Activated effector memory CD4-positive, alpha-beta T cell treated with anti-CD3 and anti-CD28 coated beads, Interleukin-2, amount 50 U/mL, for 16 hours (primary cell): ENCODE data around the gene UMPS.

Experiments
- DNase-seq: peaks from one replicate; pipeline ENCODE4 v3.0.0-alpha.2; 2020

Gene UMPS

DNA sequence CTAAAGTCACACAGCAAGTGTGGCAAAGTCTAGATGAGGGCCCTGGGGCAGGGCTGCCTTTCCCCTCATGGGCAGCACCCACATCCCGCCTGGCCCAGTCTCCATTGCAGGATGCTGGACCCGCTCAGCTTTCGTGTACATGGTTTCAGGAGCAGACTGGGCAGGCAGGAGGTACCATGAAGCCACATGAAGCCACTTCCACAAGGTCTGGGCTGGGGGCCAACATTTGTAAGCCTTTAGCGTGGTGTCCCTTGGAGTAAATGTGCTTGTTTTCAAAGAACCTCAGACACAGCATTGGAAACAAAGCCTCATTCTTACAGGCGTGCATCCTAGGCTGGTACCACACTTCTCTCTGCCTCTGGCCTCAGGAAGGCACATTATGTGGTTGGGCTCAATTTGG, 34.5 kb downstream of the UMPS start:
- DNase-seq, result no peak

GRCh38 chr3:124765197-124765840, 35.1 kb downstream of the UMPS start:
- DNase-seq, result no peak

- DNase-seq, result no peak
Measured at GRCh38 chr3:124766113-124767095, 36.2 kb downstream of the UMPS start.

DNA sequence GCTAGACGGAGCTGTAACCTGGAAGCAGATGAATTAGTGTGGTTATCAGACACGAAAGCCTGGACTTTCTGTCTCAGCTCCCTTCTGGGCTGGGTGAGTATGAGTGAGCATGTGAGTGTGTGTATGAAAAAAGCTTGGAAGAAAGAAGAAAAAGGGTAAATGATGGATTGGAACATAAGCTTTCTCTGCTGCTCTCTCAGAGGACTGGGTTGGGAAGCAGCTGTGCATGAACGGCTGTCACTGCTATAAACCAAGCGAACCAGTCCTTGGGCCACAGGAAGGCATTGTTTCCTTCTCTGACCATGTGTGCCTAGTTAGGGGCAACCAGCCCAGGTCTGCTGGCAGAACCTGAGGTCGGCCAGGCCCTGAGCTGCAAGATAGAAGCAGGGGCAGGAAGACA, 37.0 kb downstream of the UMPS start:
- no peak for DNase-seq

DNA sequence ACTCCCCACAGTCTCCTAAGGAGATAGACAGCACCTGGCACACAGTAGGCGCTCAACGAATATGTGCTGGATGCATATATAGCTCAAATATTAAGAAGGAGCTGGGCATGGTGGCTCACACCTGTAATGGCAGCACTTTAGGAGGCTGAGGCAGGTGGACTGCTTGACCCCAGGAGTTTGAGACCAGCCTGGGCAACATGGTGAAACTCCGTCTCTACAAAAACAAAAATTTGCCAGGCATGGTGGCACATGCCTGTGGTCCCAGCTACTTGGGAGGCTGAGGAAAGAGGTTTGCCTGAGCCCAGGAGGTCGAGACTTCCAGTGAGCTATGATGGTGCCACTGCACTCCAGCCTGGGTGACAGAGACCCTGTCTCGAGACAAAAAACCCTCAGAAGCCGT, 37.4 kb downstream of the UMPS start:
- DNase-seq, result no peak

- no peak for DNase-seq
Measured at GRCh38 chr3:124768812-124769211, 38.6 kb downstream of the UMPS start.

DNA sequence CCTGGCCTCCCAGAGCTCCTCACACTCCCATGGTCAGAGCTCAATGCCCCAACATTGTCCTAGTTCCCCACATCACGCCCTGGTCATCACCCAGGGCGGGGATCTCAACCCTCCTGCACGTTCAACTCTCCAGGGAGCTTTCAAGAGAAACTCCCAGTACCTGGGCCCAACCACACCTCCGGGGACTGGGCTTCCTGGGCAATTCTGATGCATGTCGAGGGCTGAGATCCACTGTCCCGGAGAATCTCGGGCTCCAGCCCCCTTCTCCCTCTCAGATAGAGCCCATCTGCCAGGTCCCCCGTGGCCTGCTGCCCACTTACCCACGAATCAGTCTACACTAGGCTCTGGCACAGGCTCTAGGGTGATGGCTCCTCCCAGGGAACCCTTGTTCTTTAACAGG, 39.2 kb downstream of the UMPS start:
- DNase-seq, result no peak

DNA sequence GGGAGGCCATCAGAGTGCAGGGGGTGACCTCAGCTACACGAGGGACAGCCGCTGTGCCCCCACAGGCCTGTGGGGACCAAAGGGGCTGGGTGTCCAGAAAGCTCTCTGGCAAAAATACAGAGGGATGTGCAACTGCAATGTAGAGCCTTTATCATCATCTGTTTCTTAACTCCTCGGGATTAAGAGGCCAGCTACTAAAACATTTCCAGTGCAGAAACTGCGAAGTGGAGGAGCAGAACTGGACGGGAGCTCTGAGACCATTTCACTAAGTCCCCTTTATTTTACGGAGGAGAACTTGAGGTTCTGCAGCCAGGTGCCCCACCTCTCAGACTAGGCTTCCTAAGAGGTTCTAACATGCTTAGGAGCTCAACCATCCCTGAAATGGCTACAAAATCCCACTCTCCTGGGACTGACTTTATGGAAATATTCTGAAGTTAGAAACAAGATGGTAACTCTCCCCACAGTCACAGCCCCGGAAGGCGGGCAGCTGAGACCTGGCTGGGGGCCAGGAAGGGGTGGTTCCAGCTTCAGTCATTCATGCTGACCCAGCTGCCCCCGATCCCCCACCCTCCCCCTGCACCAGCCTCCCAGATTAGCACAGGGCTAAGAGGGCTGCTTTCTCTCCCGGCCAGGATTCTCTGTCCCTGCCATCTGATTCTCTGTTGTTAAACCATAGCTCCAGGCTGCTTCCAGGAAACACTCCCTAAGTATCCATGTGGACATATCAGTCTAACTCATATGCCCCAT, 40.3 kb downstream of the UMPS start:
- DNase-seq, result no peak

DNA sequence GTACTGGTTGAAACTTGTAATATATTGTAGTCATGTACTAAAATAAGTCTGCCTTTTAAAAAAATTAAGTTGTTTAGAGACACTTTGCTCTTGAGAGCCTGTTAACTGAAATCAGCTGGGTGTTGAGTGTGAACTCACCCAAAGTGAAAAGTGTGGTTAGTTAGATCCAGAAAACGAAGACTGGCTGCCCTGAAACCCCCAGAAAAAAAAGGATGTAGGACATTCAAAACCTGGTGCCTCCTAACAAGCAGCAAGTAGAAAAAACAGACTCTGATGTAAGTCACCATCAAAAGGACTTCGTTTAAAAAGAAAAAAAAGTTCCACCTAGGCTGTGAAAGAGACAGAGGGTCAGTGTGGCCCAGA, 40.8 kb downstream of the UMPS start:
- no peak for DNase-seq

DNA sequence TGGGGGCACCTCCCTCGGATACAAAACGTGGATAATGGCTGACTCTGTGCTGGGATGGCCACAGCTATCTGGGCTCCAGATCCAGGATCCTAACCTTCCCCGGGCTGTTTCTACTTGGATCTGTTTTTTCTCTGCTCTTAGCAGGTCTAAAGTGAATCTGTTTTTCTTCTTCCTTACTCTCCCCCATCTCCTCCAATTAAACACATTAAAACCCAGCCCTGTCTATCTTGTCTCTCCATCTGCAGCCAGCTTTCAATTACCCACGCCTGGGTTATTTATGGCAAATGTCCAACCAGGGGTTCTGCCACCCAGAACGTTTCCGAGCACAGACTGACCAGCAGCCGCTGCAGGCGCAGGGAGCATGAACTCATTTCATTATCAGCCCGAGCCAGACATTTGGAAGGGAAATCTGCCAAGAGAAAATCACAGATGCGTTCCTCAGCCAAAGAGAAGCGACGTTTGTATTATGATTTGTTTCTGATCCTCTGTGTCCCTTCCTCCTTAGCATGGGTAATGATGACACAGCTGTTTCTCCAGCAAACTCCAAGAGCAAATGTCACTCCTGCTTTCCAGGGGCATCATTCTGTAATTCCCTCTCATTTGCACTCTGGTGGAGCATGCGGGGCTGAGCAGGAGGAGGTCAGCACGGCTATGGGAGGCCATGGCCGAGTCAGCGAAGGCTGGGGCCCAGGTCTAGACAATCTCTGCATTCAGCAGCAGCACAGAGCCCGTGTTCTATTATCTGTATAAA, 42.0 kb downstream of the UMPS start:
- peak; percentile 9 for DNase-seq

- peak; percentile 34 for DNase-seq
Measured at GRCh38 chr3:124773351-124774326, 43.4 kb downstream of the UMPS start.

DNA sequence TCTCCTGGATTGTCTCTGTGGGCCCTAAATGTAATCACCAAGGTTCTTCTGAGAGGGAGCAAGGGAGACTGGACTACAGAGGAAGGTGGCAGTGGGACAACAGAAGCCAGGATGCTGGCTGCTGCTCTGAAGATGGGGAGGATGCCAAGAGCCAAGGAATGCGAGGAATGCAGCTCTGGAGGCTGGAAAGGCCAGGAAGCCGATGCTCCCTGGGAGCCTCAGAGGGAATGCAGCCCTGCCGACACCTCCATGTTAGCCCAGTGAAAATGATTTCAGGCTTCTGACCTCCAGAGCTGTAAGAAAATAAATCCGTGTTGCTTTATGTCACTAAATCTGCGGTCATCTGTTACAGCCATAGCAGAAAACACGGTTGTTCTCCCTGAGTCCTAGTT, 44.1 kb downstream of the UMPS start:
- no peak for DNase-seq

DNA sequence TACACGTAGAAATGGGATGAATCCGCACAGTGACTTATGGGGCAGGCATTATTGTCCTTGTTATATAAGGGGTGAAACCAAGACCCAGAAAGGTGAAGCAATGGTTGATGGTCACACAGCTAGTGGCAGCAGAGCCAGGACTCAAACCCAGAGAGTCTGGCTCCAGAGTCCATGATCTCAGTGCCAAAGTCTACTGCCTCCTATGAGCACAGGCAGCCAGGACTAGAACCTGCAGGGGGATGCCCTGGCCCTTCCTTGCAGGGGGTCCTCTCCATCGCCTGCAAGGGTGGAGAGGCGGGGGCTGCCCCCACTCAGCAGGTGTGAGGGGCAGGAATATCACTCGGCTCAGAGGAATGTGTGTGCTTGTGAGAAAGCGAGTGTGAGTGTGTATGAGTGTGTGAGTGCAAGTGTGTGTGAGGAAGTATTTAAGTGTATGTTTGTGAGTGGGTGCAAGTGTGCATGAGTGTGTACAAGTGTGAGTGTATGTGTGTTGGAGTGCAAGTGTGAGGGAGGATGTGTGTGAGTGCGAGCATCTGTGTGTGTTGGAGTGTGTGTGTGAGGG, 44.7 kb downstream of the UMPS start:
- no peak for DNase-seq

DNA sequence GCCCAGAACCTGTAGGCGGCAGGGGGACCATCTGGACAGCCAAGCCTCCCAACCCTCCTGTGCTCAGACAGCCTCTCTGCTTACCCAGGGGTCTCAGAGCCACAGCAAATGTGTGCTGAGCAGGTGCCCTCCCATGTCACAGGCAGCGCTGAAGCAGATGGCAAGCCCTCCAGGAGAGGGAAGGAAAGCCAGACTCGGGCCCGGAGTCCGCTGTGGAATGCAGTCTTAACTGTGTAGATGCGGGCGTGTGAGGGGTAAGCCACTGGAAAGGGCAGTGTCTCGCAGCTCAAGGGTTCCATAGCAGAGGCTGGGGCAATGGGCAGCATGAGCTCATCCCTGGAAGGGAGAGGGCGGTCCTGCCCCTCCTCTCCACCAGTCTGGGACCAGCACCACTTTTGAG, 45.6 kb downstream of the UMPS start:
- no peak for DNase-seq

GRCh38 chr3:124776856-124777255, 46.6 kb downstream of the UMPS start:
- DNase-seq, result no peak

- no peak for DNase-seq
Measured at GRCh38 chr3:124777762-124778470, 47.7 kb downstream of the UMPS start.

- DNase-seq, result no peak
Measured at GRCh38 chr3:124779116-124779515, 48.9 kb downstream of the UMPS start.

GRCh38 chr3:124779751-124780191, 49.5 kb downstream of the UMPS start:
- no peak for DNase-seq

- DNase-seq, result no peak
Measured at GRCh38 chr3:124780356-124780755, 50.1 kb downstream of the UMPS start.

DNA sequence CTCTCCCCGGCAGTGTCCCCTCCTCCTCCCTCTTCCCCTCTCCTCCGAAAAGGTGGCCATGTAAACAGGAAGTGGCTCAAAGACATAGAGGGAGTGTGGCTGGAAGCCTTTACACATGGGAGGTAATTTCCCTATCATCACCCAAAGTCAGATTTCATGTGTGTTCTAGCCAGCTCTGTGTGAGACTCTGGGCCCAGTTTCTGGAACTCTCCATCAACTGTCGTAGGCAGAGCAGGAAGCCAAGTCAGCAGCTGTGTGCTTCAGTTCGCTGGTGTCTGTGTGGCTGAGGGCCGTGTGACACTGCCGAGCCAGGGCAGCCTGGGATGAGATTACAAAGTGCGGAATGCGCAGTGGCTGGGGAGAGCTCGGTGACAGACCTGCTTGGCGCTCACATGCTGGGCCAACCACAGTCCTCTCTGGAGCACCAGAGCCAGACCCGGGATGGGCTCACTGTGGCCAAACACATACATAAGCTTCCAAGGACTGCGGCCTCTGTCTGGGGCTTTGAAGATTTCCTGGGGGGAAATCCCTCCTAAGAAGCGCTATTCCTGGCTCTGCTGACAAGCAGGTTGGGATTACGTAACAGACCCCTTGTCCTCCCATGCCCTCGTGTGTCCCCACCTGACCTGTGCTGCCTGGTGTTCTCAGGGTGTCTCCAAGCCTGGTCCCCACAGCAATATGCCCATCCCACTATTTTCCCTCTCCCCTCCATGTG, 50.7 kb downstream of the UMPS start:
- DNase-seq, result no peak
